ENCODE data around the gene FGD2. TPM values are rescaled to one million over a fixed set of nuclear protein-coding genes. Genes with fewer than 3 reads are reported as not detected.

FGD2 gene
- polyA plus RNA-seq, 1 donor from 2014 or later: not detected

DNA sequence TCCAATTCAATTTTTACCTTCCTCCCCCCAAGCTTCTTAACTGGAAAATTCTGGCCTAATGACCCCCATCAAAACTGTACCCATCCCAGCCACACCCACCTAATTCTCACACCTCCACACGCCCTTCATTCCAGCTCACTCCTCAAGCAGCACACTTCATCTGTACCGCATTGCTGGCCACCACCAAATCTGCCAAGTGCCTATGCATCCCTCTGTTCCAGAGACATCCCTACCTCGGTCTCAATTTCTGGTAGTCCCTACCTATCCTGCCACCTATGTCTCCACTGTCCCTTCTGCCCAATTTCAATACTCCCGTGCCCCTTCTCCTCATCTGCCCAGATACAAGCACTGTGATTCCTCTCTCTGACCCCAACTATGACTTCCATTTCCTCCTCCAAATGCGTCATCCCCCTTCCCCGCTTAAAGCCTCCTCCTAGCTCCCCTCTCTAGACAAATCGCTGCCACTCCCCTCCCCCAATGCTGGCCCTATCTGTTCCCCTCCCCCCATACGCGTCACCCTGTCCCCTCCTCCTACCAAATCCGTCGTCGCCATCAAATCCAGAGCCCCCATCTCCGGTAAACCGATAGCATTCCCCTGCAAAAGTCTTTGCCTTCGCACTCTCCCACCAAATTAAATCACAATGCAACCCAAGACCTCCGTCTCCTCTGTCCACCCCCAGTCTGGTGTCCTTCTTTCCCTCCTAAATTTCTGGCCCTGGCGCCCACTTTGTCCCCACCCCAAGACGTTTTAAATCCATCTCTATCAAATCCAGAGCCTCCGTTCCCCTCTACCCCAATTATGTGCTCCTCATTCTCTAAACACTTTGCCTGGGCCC lies 20.7 kb upstream of the FGD2 start:
- no peaks in the 10 kb centered on the region for H3K27me3 ChIP-seq (ENCODE audit: insufficient read depth, low read depth, low read length)
- H2AFZ ChIP-seq (ENCODE audit: low read depth, low read length): no peak overlapping the region
- H4K20me1 ChIP-seq (ENCODE audit: insufficient read depth): peaks cover 7% of the 10 kb centered on the region
- no peaks in the 10 kb centered on the region for H3K36me3 ChIP-seq (ENCODE audit: insufficient read depth, low read length)
- peak overlapping the region; percentile 95 for H3K4me2 ChIP-seq (ENCODE audit: low read length)
- peak overlapping the region; percentile 89 for H3K27ac ChIP-seq (ENCODE audit: low read length)
- peaks cover 47% of the 10 kb centered on the region for H3K79me2 ChIP-seq (replicated peaks; ENCODE audit: insufficient read depth, low read length)
- no peaks in the 10 kb centered on the region for H3F3A ChIP-seq (ENCODE audit: insufficient read depth, low read length, poor library complexity, severe bottlenecking)
- peak; percentile 48 for TF ChIP-seq POLR2AphosphoS5 (IDR thresholded peaks at IDR 0.05)
- no peak for TF ChIP-seq CTCF (IDR thresholded peaks at IDR 0.05; ENCODE audit: poor library complexity, severe bottlenecking)
- TF ChIP-seq EZH2 (IDR thresholded peaks at IDR 0.05; ENCODE audit: borderline replicate concordance, insufficient read depth, low read length, poor library complexity, severe bottlenecking): no peak
- TF ChIP-seq TAF1 (IDR thresholded peaks at IDR 0.05; ENCODE audit: low read depth): peak; percentile 60
- TF ChIP-seq SMC3 (conservative IDR thresholded peaks at IDR 0.05; ENCODE audit: poor library complexity): no peak
- TF ChIP-seq, protein P1, sequence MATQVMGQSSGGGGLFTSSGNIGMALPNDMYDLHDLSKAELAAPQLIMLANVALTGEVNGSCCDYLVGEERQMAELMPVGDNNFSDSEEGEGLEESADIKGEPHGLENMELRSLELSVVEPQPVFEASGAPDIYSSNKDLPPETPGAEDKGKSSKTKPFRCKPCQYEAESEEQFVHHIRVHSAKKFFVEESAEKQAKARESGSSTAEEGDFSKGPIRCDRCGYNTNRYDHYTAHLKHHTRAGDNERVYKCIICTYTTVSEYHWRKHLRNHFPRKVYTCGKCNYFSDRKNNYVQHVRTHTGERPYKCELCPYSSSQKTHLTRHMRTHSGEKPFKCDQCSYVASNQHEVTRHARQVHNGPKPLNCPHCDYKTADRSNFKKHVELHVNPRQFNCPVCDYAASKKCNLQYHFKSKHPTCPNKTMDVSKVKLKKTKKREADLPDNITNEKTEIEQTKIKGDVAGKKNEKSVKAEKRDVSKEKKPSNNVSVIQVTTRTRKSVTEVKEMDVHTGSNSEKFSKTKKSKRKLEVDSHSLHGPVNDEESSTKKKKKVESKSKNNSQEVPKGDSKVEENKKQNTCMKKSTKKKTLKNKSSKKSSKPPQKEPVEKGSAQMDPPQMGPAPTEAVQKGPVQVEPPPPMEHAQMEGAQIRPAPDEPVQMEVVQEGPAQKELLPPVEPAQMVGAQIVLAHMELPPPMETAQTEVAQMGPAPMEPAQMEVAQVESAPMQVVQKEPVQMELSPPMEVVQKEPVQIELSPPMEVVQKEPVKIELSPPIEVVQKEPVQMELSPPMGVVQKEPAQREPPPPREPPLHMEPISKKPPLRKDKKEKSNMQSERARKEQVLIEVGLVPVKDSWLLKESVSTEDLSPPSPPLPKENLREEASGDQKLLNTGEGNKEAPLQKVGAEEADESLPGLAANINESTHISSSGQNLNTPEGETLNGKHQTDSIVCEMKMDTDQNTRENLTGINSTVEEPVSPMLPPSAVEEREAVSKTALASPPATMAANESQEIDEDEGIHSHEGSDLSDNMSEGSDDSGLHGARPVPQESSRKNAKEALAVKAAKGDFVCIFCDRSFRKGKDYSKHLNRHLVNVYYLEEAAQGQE (IDR thresholded peaks at IDR 0.05; ENCODE audit: borderline replicate concordance): no peak
- peak; percentile 23 for TF ChIP-seq EP300 (conservative IDR thresholded peaks at IDR 0.05; ENCODE audit: poor library complexity, severe bottlenecking)
- TF ChIP-seq RAD21 (conservative IDR thresholded peaks at IDR 0.05): no peak
- TF ChIP-seq MXI1 (conservative IDR thresholded peaks at IDR 0.05; ENCODE audit: poor library complexity, severe bottlenecking): no peak
- H3K9me3 ChIP-seq (ENCODE audit: low read length): no peaks in the 10 kb centered on the region
- peak overlapping the region; percentile 89 for H3K4me3 ChIP-seq (ENCODE audit: low read length)
- H3K9ac ChIP-seq (ENCODE audit: low read length): peak overlapping the region; percentile 92
- H3K9me2 ChIP-seq (ENCODE audit: insufficient read depth, low read length): no peaks in the 10 kb centered on the region

DNA sequence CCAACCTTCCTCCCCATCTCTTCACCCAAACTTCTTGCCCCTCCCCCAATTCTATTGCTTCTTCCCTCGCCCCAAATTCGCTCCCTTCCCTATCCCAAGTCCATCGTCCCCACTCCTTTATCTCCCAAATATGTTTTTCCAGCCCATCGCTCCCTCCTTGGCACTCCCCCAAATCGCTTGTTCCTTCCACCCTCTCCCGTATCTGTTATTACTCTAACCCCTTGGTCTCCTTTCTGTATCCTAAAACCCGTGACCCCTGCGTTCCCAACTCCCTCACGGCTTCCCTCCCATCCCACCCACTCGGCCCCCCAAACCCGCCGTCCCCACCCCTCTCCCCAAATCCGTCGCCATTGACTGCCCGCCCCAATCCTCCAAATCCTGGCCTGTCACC lies 20.0 kb upstream of the FGD2 start:
- H3K4me2 ChIP-seq (ENCODE audit: low read length): peak overlapping the region; percentile 95
- no peaks in the 10 kb centered on the region for H3F3A ChIP-seq (ENCODE audit: insufficient read depth, low read length, poor library complexity, severe bottlenecking)
- H3K9me3 ChIP-seq (ENCODE audit: low read length): no peaks in the 10 kb centered on the region
- no peaks in the 10 kb centered on the region for H3K36me3 ChIP-seq (ENCODE audit: insufficient read depth, low read length)
- H2AFZ ChIP-seq (ENCODE audit: low read depth, low read length): peak overlapping the region; percentile 69
- H3K9me2 ChIP-seq (ENCODE audit: insufficient read depth, low read length): no peaks in the 10 kb centered on the region
- H3K27me3 ChIP-seq (ENCODE audit: insufficient read depth, low read depth, low read length): no peaks in the 10 kb centered on the region
- H3K27ac ChIP-seq (ENCODE audit: low read length): peak overlapping the region; percentile 89
- peaks cover 7% of the 10 kb centered on the region for H4K20me1 ChIP-seq (ENCODE audit: insufficient read depth)
- peak overlapping the region; percentile 92 for H3K9ac ChIP-seq (ENCODE audit: low read length)
- H3K79me2 ChIP-seq (replicated peaks; ENCODE audit: insufficient read depth, low read length): peaks cover 46% of the 10 kb centered on the region
- TF ChIP-seq POLR2AphosphoS5 (IDR thresholded peaks at IDR 0.05) (no peak), TAF1 (IDR thresholded peaks at IDR 0.05; ENCODE audit: low read depth) (no peak), SMC3 (conservative IDR thresholded peaks at IDR 0.05; ENCODE audit: poor library complexity) (no peak), MXI1 (conservative IDR thresholded peaks at IDR 0.05; ENCODE audit: poor library complexity, severe bottlenecking) (no peak), EP300 (conservative IDR thresholded peaks at IDR 0.05; ENCODE audit: poor library complexity, severe bottlenecking) (no peak)
- H3K4me3 ChIP-seq (ENCODE audit: low read length): peak overlapping the region; percentile 89

Measured in neural cell (in vitro differentiated cells).